SK-N-SH (cell line): ENCODE measurements around the gene STK17B. TPM values are rescaled to one million over a fixed set of nuclear protein-coding genes. Genes with fewer than 3 reads are reported as not detected.
A peak's percentile ranks its signal among the peaks of the same experiment; 100 is the strongest.

Experiments
- CTCF ChIA-PET: fragments of 300-600, 350-600 bp; formaldehyde crosslinking; extraction: SDS; loops from one replicate; lab custom pipeline; 2021; lab: Yijun Ruan, JAX
- POLR2A ChIA-PET: fragments of 350-600 bp; sonication (Branson Sonifier 250); formaldehyde crosslinking; extraction: SDS; loops from one replicate; lab custom pipeline; 2020; ENCODE audit warnings: antibody characterized with exemption, inconsistent platforms; lab: Yijun Ruan, JAX
- DNase-seq: peaks from one replicate; pipeline ENCODE4 v3.0.0; 2012
- H2AFZ ChIP-seq: fragments of 200-600 bp; sonication (generic); 2 replicates; pipeline ENCODE4 v1.8.1; 2016; ENCODE audit warnings: antibody characterized with exemption, mild to moderate bottlenecking, low read depth
- H3F3A ChIP-seq: fragments of 200-600 bp; sonication (generic); replicated peaks from 2 replicates; pipeline ENCODE3; 2016; ENCODE audit warnings: antibody characterized with exemption, mild to moderate bottlenecking; ENCODE audit not compliant: insufficient read depth
- H3K27ac ChIP-seq, 2 experiments: fragments of 200-500 bp in 1 of 2; fragments of 200-600 bp in 1 of 2; sonication (Bioruptor generic) in 1 of 2; sonication (generic), shearing (Covaris generic) in 1 of 2; 2 replicates each; pipeline versions ENCODE4 v1.5.1 to v1.6.1; 2014 to 2016; ENCODE audit warnings: low read depth in 2 of 2, inconsistent platforms in 1 of 2, low read length in 1 of 2, mild to moderate bottlenecking in 1 of 2, mixed read lengths in 1 of 2
- H3K27me3 ChIP-seq: fragments of 200-600 bp; sonication (generic), shearing (Covaris generic); 2 replicates; pipeline ENCODE4 v1.6.1; 2016; ENCODE audit warnings: mixed run types; ENCODE audit not compliant: insufficient read depth
- H3K36me3 ChIP-seq, 2 experiments: fragments of 200-500 bp in 1 of 2; fragments of 200-600 bp in 1 of 2; sonication (Bioruptor generic) in 1 of 2; sonication (generic) in 1 of 2; replicated peaks in 1 of 2; 2 replicates each; pipeline versions ENCODE3 to v1.5.1; 2014 to 2016; ENCODE audit warnings: low read length in 1 of 2, mild to moderate bottlenecking in 1 of 2; ENCODE audit not compliant: insufficient read depth in 2 of 2, control insufficient read depth in 1 of 2
- H3K4me1 ChIP-seq, 2 experiments: fragments of 200-500 bp in 1 of 2; fragments of 200-600 bp in 1 of 2; sonication (Bioruptor generic) in 1 of 2; sonication (generic), shearing (Covaris generic) in 1 of 2; 2 replicates each; pipeline versions ENCODE4 v1.5.1 to v1.6.1; 2014 to 2016; ENCODE audit warnings: low read depth in 1 of 2, low read length in 1 of 2, mixed run types in 1 of 2; ENCODE audit not compliant: insufficient read depth in 2 of 2, control insufficient read depth in 1 of 2
- H3K4me2 ChIP-seq: fragments of 200-600 bp; sonication (generic), shearing (Covaris generic); 2 replicates; pipeline ENCODE4 v1.6.1; 2017; ENCODE audit warnings: mixed run types
- H3K4me3 ChIP-seq, 2 experiments: fragments of 200-500 bp in 1 of 2; fragments of 200-600 bp in 1 of 2; sonication (Bioruptor generic) in 1 of 2; sonication (generic), shearing (Covaris generic) in 1 of 2; 2 replicates each; pipeline versions ENCODE4 v1.5.1 to v1.8.1; 2014 to 2016; ENCODE audit warnings: low read depth in 2 of 2, inconsistent platforms in 1 of 2, low read length in 1 of 2, mild to moderate bottlenecking in 1 of 2, mixed read lengths in 1 of 2, moderate library complexity in 1 of 2
- H3K79me2 ChIP-seq: fragments of 200-600 bp; sonication (generic); 2 replicates; pipeline ENCODE4 v1.8.1; 2017; ENCODE audit warnings: mild to moderate bottlenecking; ENCODE audit not compliant: insufficient read depth
- H3K9ac ChIP-seq: fragments of 200-600 bp; sonication (generic); 2 replicates; pipeline ENCODE4 v1.6.1; 2017; ENCODE audit warnings: mixed run types
- H3K9me2 ChIP-seq: fragments of 200-600 bp; sonication (generic); 2 replicates; pipeline ENCODE4 v1.6.1; 2017; ENCODE audit warnings: mixed run types
- H3K9me3 ChIP-seq: fragments of 200-600 bp; sonication (generic); 2 replicates; pipeline ENCODE4 v1.6.1; 2017; ENCODE audit warnings: mixed run types, mild to moderate bottlenecking, moderate library complexity
- H4K20me1 ChIP-seq: fragments of 200-600 bp; sonication (generic); 2 replicates; pipeline ENCODE4 v1.6.1; 2017; ENCODE audit warnings: mild to moderate bottlenecking, mixed run types; ENCODE audit not compliant: insufficient read depth
- ELF1 ChIP-seq: IDR thresholded peaks from 2 replicates; pipeline ENCODE4 v1.4.0; 2012
- EP300 ChIP-seq, 2 experiments: IDR thresholded peaks; 2 replicates each; pipeline versions ENCODE4 v1.4.0 to v1.6.1; 2012; ENCODE audit warnings: borderline replicate concordance in 1 of 2, low read depth in 1 of 2, low read length in 1 of 2
- EZH2phosphoT487 ChIP-seq: fragments of 200-600 bp; sonication (generic); IDR thresholded peaks from 2 replicates; pipeline ENCODE4 v1.6.1; 2017; ENCODE audit warnings: low read depth, mixed run types, mild to moderate bottlenecking, antibody characterized with exemption, moderate library complexity, borderline replicate concordance
- FOSL2 ChIP-seq: IDR thresholded peaks from 2 replicates; pipeline ENCODE4 v1.4.0; 2012; ENCODE audit warnings: low read depth, mild to moderate bottlenecking, moderate library complexity, borderline replicate concordance
- FOXM1 ChIP-seq: IDR thresholded peaks from 2 replicates; pipeline ENCODE4 v1.4.0; 2012; ENCODE audit warnings: low read depth, mild to moderate bottlenecking
- GABPA ChIP-seq: IDR thresholded peaks from 2 replicates; pipeline ENCODE4 v1.4.0; 2012; ENCODE audit warnings: low read depth, mild to moderate bottlenecking
- GATA2 ChIP-seq: sonication (generic); formaldehyde crosslinking; IDR thresholded peaks from 2 replicates; pipeline ENCODE4 v1.5.0; 2020; ENCODE audit warnings: mild to moderate bottlenecking, missing genetic modification reagents
- IRF3 ChIP-seq: fragments of 150-350 bp; IDR thresholded peaks from 2 replicates; pipeline ENCODE4 v1.6.1; 2016; ENCODE audit warnings: mild to moderate bottlenecking, low read depth, low read length
- MEF2A ChIP-seq: IDR thresholded peaks from 2 replicates; pipeline ENCODE4 v1.4.0; 2012; ENCODE audit warnings: low read depth, borderline replicate concordance
- MXI1 ChIP-seq: IDR thresholded peaks from 2 replicates; pipeline ENCODE4 v1.6.1; 2012; ENCODE audit warnings: mild to moderate bottlenecking, low read depth, low read length, improper control_type of control experiment
- POLR2AphosphoS5 ChIP-seq: IDR thresholded peaks from 2 replicates; pipeline ENCODE4 v1.6.1; 2012; ENCODE audit warnings: low read depth, low read length
- RAD21 ChIP-seq: IDR thresholded peaks from 2 replicates; pipeline ENCODE4 v1.6.1; 2012; ENCODE audit warnings: mild to moderate bottlenecking, low read length
- REST ChIP-seq: IDR thresholded peaks from 2 replicates; pipeline ENCODE4 v1.6.1; 2012; ENCODE audit warnings: mild to moderate bottlenecking, low read depth, low read length, moderate library complexity
- RXRA ChIP-seq: IDR thresholded peaks from 2 replicates; pipeline ENCODE4 v1.4.0; 2012; ENCODE audit warnings: low read depth, mild to moderate bottlenecking, borderline replicate concordance
- SIN3A ChIP-seq: IDR thresholded peaks from 2 replicates; pipeline ENCODE4 v1.6.1; 2012; ENCODE audit warnings: low read depth, mild to moderate bottlenecking, low read length, moderate library complexity, borderline replicate concordance
- SMC3 ChIP-seq: IDR thresholded peaks from 2 replicates; pipeline ENCODE4 v1.6.1; 2012; ENCODE audit warnings: low read depth, low read length, improper control_type of control experiment
- TAF1 ChIP-seq: IDR thresholded peaks from 2 replicates; pipeline ENCODE4 v1.6.1; 2012; ENCODE audit warnings: low read depth, mild to moderate bottlenecking, low read length, moderate library complexity, borderline replicate concordance
- TCF12 ChIP-seq: IDR thresholded peaks from 2 replicates; pipeline ENCODE4 v1.4.0; 2012
- TEAD4 ChIP-seq: IDR thresholded peaks from 2 replicates; pipeline ENCODE4 v1.4.0; 2012; ENCODE audit warnings: mild to moderate bottlenecking, borderline replicate concordance; ENCODE audit not compliant: insufficient read depth
- USF1 ChIP-seq: IDR thresholded peaks from 2 replicates; pipeline ENCODE4 v1.4.0; 2012; ENCODE audit warnings: low read depth, borderline replicate concordance
- USF2 ChIP-seq: fragments of 150-350 bp; IDR thresholded peaks from 2 replicates; pipeline ENCODE4 v1.6.1; 2017; ENCODE audit warnings: antibody characterized with exemption, low read length, low read depth, borderline replicate concordance
- WGBS: methylation state at CpG from one replicate; pipeline ENCODE4 v1.1.6; 2017; ENCODE audit warnings: low lambda C conversion rate; 5-methylcytosine and 5-hydroxymethylcytosine counted together
- polyA plus RNA-seq, 3 experiments: library from polyadenylated mRNA; depleted of rRNA; stranded (reverse); fragments of >200 nt; gene quantifications; 2 replicates each; pipeline ENCODE4 v1.2.3, GENCODE V29; 2012

The STK17B gene
- polyA plus RNA-seq, 1 of the 3 experiments (the other 2 are of a cell fraction), result 5.1 TPM

GRCh38 chr2:196167666-196168065 is 3.7 kb downstream of the STK17B start:
- H3K4me1 ChIP-seq, result peaks cover 5 to 26% of the 10 kb centered on the region in 2 experiments; a peak in 3 of 4 replicates
- no peak for TF ChIP-seq FOXM1
- TF ChIP-seq USF1, result no peak
- TF ChIP-seq GATA2, result no peak
- TF ChIP-seq, all 33 proteins: peak for 0
- peak overlapping the region; percentile 90 for H3K4me2 ChIP-seq
- no peak for DNase-seq
- H3K4me3 ChIP-seq, result peak overlapping the region; percentile 14 to 47; a peak in 2 of 4 replicates
- CTCF ChIA-PET, result no interaction called here
- peaks cover 2 to 13% of the 10 kb centered on the region in 2 experiments for H3K36me3 ChIP-seq
- H3F3A ChIP-seq, result peaks cover 37% of the 10 kb centered on the region
- H4K20me1 ChIP-seq, result peaks cover 20% of the 10 kb centered on the region; the same call in 1 of the 2 replicates
- H3K9me2 ChIP-seq, result no peaks in the 10 kb centered on the region
- H3K9me3 ChIP-seq, result no peaks in the 10 kb centered on the region
- peaks cover 86% of the 10 kb centered on the region for H3K79me2 ChIP-seq
- peak overlapping the region in 1 of 2 experiments; percentile 83; a peak in 3 of 4 replicates for H3K27ac ChIP-seq
- H3K9ac ChIP-seq, result peak overlapping the region; percentile 89; the same call in 1 of the 2 replicates
- 55% methylated on average over 2 of the region's 2 CpGs for WGBS
- H3K27me3 ChIP-seq, result no peaks in the 10 kb centered on the region
- POLR2A ChIA-PET, result no interaction called here
- 0 out of 2 replicates have a peak overlapping the region, but pooled peaks have one; percentile 32 for H2AFZ ChIP-seq

- POLR2A ChIA-PET, result no interaction called here
- H3K9me3 ChIP-seq, result no peaks in the 10 kb centered on the region
- CTCF ChIA-PET, result interaction anchor here (1.2 to 1.9 kb wide), 2 partner anchors 14 to 89 kb away, joined by 3 to 5 read pairs; no protein-coding TSS in a partner anchor
- 58% methylated on average over 1 of the region's 1 CpG for WGBS
- H3K9ac ChIP-seq, result peak overlapping the region; percentile 89; the same call in 1 of the 2 replicates
- H3K36me3 ChIP-seq, result peaks cover 2 to 21% of the 10 kb centered on the region in 2 experiments
- H4K20me1 ChIP-seq, result peaks cover 20% of the 10 kb centered on the region; the same call in 1 of the 2 replicates
- no peak for DNase-seq
- H2AFZ ChIP-seq, result 0 out of 2 replicates have a peak overlapping the region, but pooled peaks have one; percentile 32
- peak overlapping the region; percentile 50 to 83; a peak in 3 of 4 replicates for H3K27ac ChIP-seq
- H3K79me2 ChIP-seq, result peaks cover 94% of the 10 kb centered on the region
- peaks cover 3 to 26% of the 10 kb centered on the region in 2 experiments; a peak in 3 of 4 replicates for H3K4me1 ChIP-seq
- H3K4me3 ChIP-seq, result peak overlapping the region in 1 of 2 experiments; percentile 47; a peak in 3 of 4 replicates
- no peaks in the 10 kb centered on the region for H3K27me3 ChIP-seq
- H3F3A ChIP-seq, result peaks cover 34% of the 10 kb centered on the region
- peak overlapping the region; percentile 90 for H3K4me2 ChIP-seq
- H3K9me2 ChIP-seq, result no peaks in the 10 kb centered on the region
- TF ChIP-seq FOSL2 (peak; percentile 26), RAD21 (no peak), FOXM1 (no peak), SMC3 (no peak), TAF1 (no peak), TEAD4 (peak; percentile 15; the same call in 1 of the 2 replicates), USF2 (no peak), REST (no peak), EP300 (IDR thresholded peaks at IDR 0.05; ENCODE audit: borderline replicate concordance in 1 of 2, low read depth in 1 of 2, low read length in 1 of 2) (no peak), EZH2phosphoT487 (no peak), POLR2AphosphoS5 (0 out of 2 replicates have a peak, but pooled peaks have one; percentile 33), GABPA (no peak), SIN3A (no peak), TCF12 (peak; percentile 46), ELF1 (no peak), MXI1 (no peak), MEF2A (no peak), IRF3 (no peak), RXRA (no peak)
Observed at GRCh38 chr2:196166876-196167275, 4.5 kb downstream of the STK17B start.
